GM21619 (cell line): ENCODE data around the gene RCC1.
"Not testable (repeated sequence)": the region's sequence is repeated elsewhere in the genome, so short reads cannot be mapped to it uniquely, and the experiment has no call there.

ENCODE experiments used
- ATAC-seq: cut with Tn5 transposase; IDR thresholded peaks from one replicate; pipeline ENCODE4 v1.9.1; 2021; ENCODE audit not compliant: unreplicated experiment

The RCC1 gene

GRCh38 chr1:28510970-28511440 lies 5.2 kb downstream of the RCC1 start:
- ATAC-seq = no peak

- ATAC-seq = no peak
Observed at GRCh38 chr1:28512058-28512611, 6.3 kb downstream of the RCC1 start.

- ATAC-seq = not testable (repeated sequence)
Observed at GRCh38 chr1:28514445-28514933, 8.6 kb downstream of the RCC1 start.

- ATAC-seq = no peak
Observed at GRCh38 chr1:28516518-28516956, 10.7 kb downstream of the RCC1 start.

DNA sequence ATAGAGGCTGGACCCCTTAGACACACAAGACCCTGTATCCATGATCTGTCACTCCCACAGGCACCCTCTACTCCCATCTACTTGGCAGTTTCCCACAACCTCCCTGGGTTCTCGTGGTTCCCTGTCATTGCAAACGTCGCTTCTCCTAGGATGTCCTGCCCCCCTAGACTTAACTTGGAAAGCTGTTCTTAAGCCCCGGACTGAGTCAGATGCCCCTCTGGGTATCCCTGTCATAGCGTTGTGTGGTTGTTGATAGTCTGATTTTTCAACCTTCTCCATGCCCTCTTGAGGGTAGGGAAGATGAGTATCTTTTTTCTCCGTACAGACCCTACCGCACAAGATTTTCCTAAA lies 11.8 kb downstream of the RCC1 start:
- ATAC-seq = peak; percentile 5

DNA sequence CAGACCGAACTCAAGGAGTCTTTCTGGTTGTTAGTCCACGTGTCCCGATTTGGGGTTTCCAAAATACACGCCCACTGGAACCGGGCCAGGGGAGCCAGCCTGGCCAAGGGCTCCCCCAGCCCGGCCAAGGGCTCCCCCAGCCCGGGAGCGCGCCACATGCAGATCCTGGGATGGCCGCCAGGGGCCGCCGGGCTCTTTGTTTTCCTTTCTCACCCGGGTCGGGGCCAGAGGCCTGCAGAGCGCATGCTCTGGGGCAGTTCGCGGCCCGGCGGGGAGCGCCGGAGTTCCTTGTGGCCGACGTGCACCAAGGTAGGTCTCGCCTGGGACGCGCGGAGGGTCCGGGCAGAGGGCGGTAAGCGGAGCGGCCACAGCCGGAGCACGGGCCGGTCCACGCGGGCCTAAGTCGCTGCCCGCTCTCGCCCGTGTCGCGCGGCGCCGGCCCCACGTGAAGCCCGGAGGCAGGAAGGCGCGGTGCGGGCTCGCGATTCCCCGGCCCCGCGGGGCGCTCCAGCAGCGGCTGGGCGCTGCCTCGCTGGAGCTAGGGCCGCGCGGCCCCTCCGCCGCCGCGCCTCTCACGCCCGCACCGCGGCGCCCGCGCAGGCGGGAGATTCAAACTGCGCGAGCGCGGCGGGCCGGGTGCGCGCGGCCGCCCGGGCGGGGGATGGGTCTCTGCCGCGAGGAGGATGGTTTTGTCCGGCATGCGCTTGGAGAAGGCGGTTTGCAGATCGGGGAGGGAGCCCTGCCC lies 12.3 kb downstream of the RCC1 start:
- ATAC-seq = peak; percentile 61

DNA sequence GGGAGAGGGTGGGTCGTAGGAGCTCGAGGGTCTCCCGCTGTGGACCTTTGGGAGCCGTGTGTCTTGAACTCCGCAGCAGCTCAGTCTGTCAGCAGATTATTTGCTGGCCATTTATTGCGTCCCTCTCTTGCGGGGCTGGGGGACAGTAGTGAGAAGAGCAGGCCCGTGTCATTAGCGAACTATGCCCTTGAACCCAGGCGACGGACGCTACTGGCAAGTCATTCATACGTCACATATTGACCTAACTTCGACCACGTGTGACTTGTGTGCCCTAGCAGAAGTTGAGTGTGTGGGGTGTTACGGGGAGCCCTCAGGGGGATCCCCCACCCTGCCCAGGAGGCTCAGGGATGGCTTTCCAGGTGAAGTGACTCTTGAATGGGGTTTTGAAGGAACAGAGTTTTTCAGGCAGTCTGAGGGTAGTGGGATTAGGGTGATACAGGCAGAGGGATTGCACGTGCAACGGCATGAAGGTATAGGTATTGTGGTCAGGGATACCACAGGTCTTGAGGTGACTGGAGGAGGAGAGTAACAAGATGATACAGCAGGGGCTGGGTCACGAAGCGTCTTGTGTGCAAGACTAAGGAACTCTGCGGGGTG lies 13.0 kb downstream of the RCC1 start:
- ATAC-seq = no peak

DNA sequence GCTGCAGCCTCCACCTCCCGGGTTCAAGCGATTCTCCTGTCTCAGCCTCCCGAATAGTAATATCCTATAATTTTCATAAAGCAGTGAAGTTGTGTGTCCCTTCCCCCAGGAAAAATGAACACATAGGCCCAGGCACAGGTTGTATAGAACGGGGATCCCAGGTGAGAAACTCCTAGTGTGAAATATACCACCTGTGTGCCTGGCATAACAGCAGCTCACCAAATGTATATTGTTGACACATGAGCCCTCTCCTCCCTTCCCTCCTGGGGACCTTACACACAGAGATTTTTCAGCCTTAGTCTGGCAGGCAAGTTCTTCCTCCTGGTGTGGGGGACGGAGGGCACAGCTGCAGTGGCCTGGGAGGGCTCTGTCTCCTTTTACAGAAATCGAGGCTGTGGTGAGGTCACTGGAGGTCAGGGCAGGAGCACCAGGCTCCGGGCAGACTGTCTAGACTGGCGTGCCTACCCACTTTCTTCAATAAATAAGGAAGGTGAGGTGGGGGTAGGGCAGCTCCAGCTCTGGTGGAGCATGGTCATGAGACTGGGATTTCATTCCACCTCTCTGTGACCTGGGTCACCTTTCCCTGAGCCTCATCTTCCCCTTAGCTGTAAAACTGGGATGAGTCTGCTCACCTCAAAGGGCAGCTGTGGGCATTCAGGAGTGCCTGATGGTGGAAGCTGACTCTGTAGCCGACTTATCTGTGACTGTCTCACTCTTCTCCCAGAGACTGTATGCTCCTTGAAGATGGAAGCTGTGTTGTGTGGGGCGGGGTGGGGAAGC lies 14.3 kb downstream of the RCC1 start:
- no peak for ATAC-seq

DNA sequence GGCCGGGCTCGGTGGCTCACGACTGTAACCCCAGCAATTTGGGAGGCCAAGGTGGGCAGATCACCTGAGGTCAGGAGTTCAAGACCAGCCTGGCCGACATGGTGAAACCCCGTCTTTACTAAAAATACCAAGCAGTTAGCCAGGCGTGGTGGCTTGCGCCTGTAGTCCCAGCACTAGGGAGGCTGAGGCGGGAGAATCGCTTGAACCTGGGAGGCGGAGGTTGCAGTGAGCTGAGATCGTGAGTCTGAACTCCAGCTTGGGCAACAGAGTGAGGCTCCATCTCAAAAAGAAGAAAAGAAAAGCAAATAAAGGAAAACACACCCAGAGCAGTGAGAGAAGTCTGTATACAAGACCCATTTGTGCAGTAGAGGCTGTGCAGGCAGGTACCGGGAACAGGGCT lies 15.0 kb downstream of the RCC1 start:
- not testable (repeated sequence) for ATAC-seq

GRCh38 chr1:28521502-28522164 lies 15.8 kb downstream of the RCC1 start:
- no peak for ATAC-seq

GRCh38 chr1:28522537-28522936 lies 16.7 kb downstream of the RCC1 start:
- not testable (repeated sequence) for ATAC-seq

- ATAC-seq = not testable (repeated sequence)
Observed at GRCh38 chr1:28525002-28525642, 19.3 kb downstream of the RCC1 start.

DNA sequence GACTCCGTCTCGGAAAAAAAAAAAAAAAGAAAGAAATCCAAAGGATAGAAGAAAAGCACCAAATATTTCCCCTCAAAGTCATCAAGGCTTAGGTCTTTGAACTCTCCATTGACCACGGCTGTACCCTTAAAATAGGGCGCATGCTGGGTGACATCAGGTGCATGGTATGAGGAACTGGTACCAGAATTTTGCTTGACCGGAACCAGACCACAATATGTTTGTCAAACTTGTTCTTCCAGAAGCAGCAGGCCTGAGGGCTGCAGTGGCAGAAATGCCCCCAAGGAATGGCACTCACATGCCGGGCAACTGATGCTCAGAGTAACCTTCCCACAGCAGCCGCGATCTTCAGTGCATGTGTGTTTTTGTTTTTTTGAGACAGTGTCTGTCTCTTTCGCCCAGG lies 21.0 kb downstream of the RCC1 start:
- no peak for ATAC-seq

DNA sequence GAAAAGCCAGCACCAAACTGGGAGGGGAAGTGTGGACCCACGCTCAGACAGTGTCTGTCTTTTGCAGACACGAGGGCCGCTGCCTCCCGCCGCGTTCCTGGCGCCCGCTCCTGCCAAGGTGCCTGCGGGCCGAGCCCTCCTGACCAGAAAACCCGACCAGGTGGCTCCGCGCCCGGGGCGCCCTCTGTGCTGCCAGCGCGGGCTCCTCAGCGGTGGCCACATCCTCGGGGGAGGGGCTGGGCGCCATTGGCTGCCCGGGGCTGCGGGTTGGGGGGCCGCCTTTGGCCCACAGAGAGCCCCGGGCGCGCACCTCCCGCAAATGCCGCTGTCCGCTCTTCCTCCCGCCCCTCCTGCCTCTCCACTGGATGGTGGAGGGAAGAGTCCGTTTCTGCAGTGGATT lies 24.6 kb downstream of the RCC1 start:
- ATAC-seq = no peak

- no peak for ATAC-seq
Observed at GRCh38 chr1:28534671-28535070, 28.8 kb downstream of the RCC1 start.

DNA sequence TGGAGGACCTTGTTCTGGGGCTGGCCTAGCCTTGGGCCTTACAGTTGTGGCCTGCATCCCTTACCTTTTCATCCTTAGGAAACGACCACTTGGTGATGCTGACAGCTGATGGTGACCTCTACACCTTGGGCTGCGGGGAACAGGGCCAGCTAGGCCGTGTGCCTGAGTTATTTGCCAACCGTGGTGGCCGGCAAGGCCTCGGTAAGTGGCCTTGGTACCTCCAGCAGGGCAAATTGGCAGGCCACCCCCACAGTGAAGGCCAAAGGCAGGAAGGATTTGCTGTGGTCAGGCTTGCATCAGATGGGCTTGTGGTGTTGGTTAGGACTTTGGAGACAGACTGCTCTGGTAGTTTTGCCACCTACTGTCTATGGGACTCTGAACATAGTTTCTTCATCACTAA lies 29.3 kb downstream of the RCC1 start:
- ATAC-seq = no peak

DNA sequence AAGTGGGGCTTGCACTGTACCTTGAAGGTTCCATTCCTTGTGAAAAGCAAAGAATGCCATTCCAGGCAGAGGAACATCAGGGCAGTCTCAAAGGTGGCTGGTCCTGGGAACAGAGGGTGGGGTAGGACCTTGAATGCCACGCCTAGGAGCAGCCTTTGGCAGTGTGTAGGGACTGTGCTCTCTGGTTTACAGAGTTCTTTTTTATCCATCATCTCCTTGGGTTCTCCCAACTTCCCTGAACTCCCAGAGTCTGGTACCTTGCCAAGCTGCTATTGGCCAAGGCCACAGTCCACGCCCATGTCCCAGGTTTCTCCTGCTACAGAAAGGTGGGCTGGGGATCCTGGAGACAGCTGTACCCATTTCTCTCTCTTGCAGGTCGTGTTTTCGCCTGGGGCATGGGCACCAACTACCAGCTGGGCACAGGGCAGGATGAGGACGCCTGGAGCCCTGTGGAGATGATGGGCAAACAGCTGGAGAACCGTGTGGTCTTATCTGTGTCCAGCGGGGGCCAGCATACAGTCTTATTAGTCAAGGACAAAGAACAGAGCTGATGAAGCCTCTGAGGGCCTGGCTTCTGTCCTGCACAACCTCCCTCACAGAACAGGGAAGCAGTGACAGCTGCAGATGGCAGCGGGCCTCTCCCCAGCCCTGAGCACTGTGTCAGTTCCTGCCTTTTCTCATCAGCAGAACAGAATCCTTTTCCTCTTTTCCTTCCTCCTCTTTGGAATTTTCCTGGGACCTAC lies 31.8 kb downstream of the RCC1 start:
- no peak for ATAC-seq

- no peak for ATAC-seq
Observed at GRCh38 chr1:28538286-28538685, 32.4 kb downstream of the RCC1 start.

- no peak for ATAC-seq
Observed at GRCh38 chr1:28540651-28541050, 34.8 kb downstream of the RCC1 start.
